ENCODE measurements around the gene DCLK2.

- TF ChIP-seq, protein P1, sequence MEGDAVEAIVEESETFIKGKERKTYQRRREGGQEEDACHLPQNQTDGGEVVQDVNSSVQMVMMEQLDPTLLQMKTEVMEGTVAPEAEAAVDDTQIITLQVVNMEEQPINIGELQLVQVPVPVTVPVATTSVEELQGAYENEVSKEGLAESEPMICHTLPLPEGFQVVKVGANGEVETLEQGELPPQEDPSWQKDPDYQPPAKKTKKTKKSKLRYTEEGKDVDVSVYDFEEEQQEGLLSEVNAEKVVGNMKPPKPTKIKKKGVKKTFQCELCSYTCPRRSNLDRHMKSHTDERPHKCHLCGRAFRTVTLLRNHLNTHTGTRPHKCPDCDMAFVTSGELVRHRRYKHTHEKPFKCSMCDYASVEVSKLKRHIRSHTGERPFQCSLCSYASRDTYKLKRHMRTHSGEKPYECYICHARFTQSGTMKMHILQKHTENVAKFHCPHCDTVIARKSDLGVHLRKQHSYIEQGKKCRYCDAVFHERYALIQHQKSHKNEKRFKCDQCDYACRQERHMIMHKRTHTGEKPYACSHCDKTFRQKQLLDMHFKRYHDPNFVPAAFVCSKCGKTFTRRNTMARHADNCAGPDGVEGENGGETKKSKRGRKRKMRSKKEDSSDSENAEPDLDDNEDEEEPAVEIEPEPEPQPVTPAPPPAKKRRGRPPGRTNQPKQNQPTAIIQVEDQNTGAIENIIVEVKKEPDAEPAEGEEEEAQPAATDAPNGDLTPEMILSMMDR (IDR thresholded peaks at IDR 0.05): no peak
- TF ChIP-seq EP300 (IDR thresholded peaks at IDR 0.05) (no peak), POLR2A (IDR thresholded peaks at IDR 0.05) (no peak), POLR2AphosphoS5 (IDR thresholded peaks at IDR 0.05) (no peak)
Observed at GRCh38 chr4:150068300-150068960, 9.8 kb upstream of the DCLK2 start.

Measured in upper lobe of left lung (tissue), 4 donors.